GM12878 (cell line): ENCODE data around the gene ABCA7. TPM values are rescaled to one million over a fixed set of nuclear protein-coding genes. Genes with fewer than 3 reads are reported as not detected.

ENCODE experiments used
- ATF7 ChIP-seq: fragments of 450-650 bp; IDR thresholded peaks from 2 replicates; pipeline ENCODE4 v1.6.1; 2016; ENCODE audit warnings: low read depth, mild to moderate bottlenecking
- CBX5 ChIP-seq: sonication (generic); IDR thresholded peaks from 2 replicates; pipeline ENCODE4 v1.6.1; 2016; ENCODE audit warnings: low read depth, moderate library complexity, mild to moderate bottlenecking, inconsistent platforms
- CUX1 ChIP-seq: IDR thresholded peaks from 2 replicates; pipeline ENCODE4 v1.6.1; 2012; ENCODE audit warnings: improper control_type of control experiment, low read depth, low read length; ENCODE audit not compliant: insufficient replicate concordance
- FOXM1 ChIP-seq: IDR thresholded peaks from 2 replicates; pipeline ENCODE4 v1.6.1; 2012; ENCODE audit warnings: low read depth, mild to moderate bottlenecking, inconsistent platforms, low read length, moderate library complexity
- KLF5 ChIP-seq: fragments of 450-650 bp; IDR thresholded peaks from 2 replicates; pipeline ENCODE4 v1.6.1; 2014; ENCODE audit warnings: mild to moderate bottlenecking; ENCODE audit not compliant: partially characterized antibody
- MEF2A ChIP-seq: IDR thresholded peaks from 2 replicates; pipeline ENCODE4 v1.6.1; 2011; ENCODE audit warnings: low read depth, mild to moderate bottlenecking, low read length, moderate library complexity; ENCODE audit not compliant: insufficient read depth
- MYC ChIP-seq: IDR thresholded peaks from 2 replicates; pipeline ENCODE4 v1.6.1; 2011; ENCODE audit warnings: mild to moderate bottlenecking, low read length, moderate library complexity, inconsistent platforms; ENCODE audit not compliant: insufficient read depth, insufficient replicate concordance, insufficient read length, severe bottlenecking
- NKRF ChIP-seq: fragments of 450-650 bp; conservative IDR thresholded peaks from 2 replicates; pipeline ENCODE4 v1.6.1; 2017; ENCODE audit warnings: mild to moderate bottlenecking, moderate library complexity
- RFX5 ChIP-seq: IDR thresholded peaks from 2 replicates; pipeline ENCODE4 v1.6.1; 2011; ENCODE audit warnings: low read depth, low read length, improper control_type of control experiment
- SMAD5 ChIP-seq: IDR thresholded peaks from 2 replicates; pipeline ENCODE4 v1.6.1; 2016; ENCODE audit warnings: antibody characterized with exemption, low read depth
- SUPT20H ChIP-seq: IDR thresholded peaks from 2 replicates; pipeline ENCODE4 v1.6.1; 2011; ENCODE audit warnings: low read depth, mild to moderate bottlenecking, low read length, moderate library complexity, borderline replicate concordance; ENCODE audit not compliant: control insufficient read depth
- ZBTB4 ChIP-seq: fragments of 450-650 bp; formaldehyde crosslinking; IDR thresholded peaks from 2 replicates; pipeline ENCODE4 v1.4.0; 2022; ENCODE audit warnings: mild to moderate bottlenecking, moderate library complexity
- ZSCAN29 ChIP-seq: fragments of 450-650 bp; IDR thresholded peaks from 2 replicates; pipeline ENCODE4 v1.6.1; 2017; ENCODE audit warnings: mild to moderate bottlenecking, moderate library complexity
- polyA plus RNA-seq, 11 experiments: library from polyadenylated mRNA; depleted of rRNA in 4 of 11; unstranded in 6 of 11; stranded (reverse) in 5 of 11; fragments of >200 nt; fragmentation: Nextera tagmentation in 4 of 11; fragmentation: Illumina TruSeq in 1 of 11; extraction: Ambion mirVana in 4 of 11; extraction: Trizol in 1 of 11; gene quantifications; 1 replicate in 1 of 11; 2 replicates in 10 of 11; pipeline versions ENCODE4 v1.2.1 to v1.2.3, GENCODE V29; 2011 to 2016; ENCODE audit warnings: inconsistent platforms in 2 of 11, missing spikeins in 2 of 11, low read depth in 1 of 11
- total RNA-seq, 4 experiments: library from RNA; depleted of rRNA in 3 of 4; stranded (reverse); fragments of >200 nt in 3 of 4; fragmentation: Illumina TruSeq in 1 of 4; extraction: Trizol in 1 of 4; gene quantifications; 2 replicates each; pipeline versions ENCODE4 v1.2.1 to v1.2.3, GENCODE V29; 2013 to 2021
- TF ChIP-seq, protein P1 (sequence below): IDR thresholded peaks from 2 replicates; pipeline ENCODE4 v1.6.1; 2011; ENCODE audit warnings: mild to moderate bottlenecking, low read depth, low read length, moderate library complexity; ENCODE audit not compliant: insufficient replicate concordance

The ABCA7 gene
- total and polyA plus RNA-seq, 10 of the 15 experiments (the other 5 are each of a cell fraction or from before 2014, with no cell fraction given): 1.0 to 49.5 (median 14.8) TPM

DNA sequence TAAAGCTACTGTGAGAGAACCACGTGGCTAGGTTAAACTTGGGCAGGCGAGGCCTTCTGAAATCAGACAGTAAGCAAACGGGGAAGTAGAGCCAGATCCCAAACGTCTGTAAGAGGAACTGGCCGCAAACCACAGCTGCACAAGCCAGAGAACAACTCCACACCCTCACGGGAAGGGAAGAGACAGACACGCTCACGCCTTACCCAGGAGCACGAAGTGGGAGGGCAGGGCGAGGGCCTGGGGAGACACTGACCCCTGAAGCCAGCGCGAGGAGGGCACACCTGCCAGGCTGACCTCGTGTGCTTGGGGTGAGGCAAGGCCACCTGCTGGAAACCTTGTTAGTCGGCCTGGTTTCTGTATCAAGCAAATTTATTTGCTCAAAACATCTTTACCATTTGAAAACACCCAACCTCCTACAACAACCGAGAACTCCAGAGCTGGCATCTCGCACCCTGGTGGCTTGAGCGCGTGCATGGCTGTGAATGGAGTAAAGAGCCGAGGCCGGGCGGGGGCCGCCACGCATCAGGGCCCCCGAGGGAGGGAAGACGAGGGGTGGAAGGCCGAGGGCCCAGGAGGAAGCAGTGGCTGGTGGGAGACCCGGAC, 48.0 kb downstream of the ABCA7 start (continued):
- no peak for TF ChIP-seq ZBTB4 (CRISPR knock-in tag)
- TF ChIP-seq NKRF: no peak
- TF ChIP-seq, protein P1, sequence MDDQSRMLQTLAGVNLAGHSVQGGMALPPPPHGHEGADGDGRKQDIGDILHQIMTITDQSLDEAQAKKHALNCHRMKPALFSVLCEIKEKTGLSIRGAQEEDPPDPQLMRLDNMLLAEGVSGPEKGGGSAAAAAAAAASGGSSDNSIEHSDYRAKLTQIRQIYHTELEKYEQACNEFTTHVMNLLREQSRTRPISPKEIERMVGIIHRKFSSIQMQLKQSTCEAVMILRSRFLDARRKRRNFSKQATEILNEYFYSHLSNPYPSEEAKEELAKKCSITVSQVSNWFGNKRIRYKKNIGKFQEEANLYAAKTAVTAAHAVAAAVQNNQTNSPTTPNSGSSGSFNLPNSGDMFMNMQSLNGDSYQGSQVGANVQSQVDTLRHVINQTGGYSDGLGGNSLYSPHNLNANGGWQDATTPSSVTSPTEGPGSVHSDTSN: no peak
- TF ChIP-seq MEF2A: no peak
- no peak for TF ChIP-seq SUPT20H
- no peak for TF ChIP-seq RFX5
- no peak for TF ChIP-seq KLF5
- TF ChIP-seq FOXM1: 0 out of 2 replicates have a peak, but pooled peaks have one; percentile 5
- TF ChIP-seq CBX5: no peak
- no peak for TF ChIP-seq MYC
- TF ChIP-seq ZSCAN29: no peak
- 0 out of 2 replicates have a peak, but pooled peaks have one; percentile 30 for TF ChIP-seq SMAD5
- TF ChIP-seq CUX1: no peak
- no peak for TF ChIP-seq ATF7
